ENCODE results near the gene PPP1R12B. TPM values are rescaled to one million over a fixed set of nuclear protein-coding genes. Genes with fewer than 3 reads are reported as not detected.
"Not testable (repeated sequence)": the region's sequence is repeated elsewhere in the genome, so short reads cannot be mapped to it uniquely, and the experiment has no call there.

The PPP1R12B gene
- total RNA-seq, 1 donor from 2014 or later = 71.7 TPM

- H3K4me3 ChIP-seq = no peak overlapping the region
- H3K27me3 ChIP-seq = no peaks in the 10 kb centered on the region
- H3K36me3 ChIP-seq = peaks cover 0 to 25% of the 10 kb centered on the region in 2 donors
- intact Hi-C loops (cut with DNase I) = no loop called here
- H3K27ac ChIP-seq = no peak overlapping the region
- no peak for TF ChIP-seq CTCF (IDR thresholded peaks at IDR 0.05)
- no peak for TF ChIP-seq POLR2AphosphoS5 (IDR thresholded peaks at IDR 0.05; ENCODE audit: insufficient read depth in 1 of 2, low read depth in 1 of 2)
- no peak for TF ChIP-seq POLR2A (IDR thresholded peaks at IDR 0.05)
- H3K4me1 ChIP-seq = no peaks in the 10 kb centered on the region
- no peaks in the 10 kb centered on the region for H3K9me3 ChIP-seq
- DNase-seq (ENCODE audit: extremely low spot score in 2 of 2) = no peak
Observed at GRCh38 chr1:202433155-202434043, 84.9 kb downstream of the PPP1R12B start.

- intact Hi-C loops (cut with DNase I) = no loop called here
- Histone ChIP-seq H3K36me3 (peaks cover 0 to 32% of the 10 kb centered on the region in 2 donors), H3K27me3 (no peaks in the 10 kb centered on the region), H3K4me3 (no peak overlapping the region), H3K4me1 (no peaks in the 10 kb centered on the region), H3K27ac (no peak overlapping the region), H3K9me3 (no peaks in the 10 kb centered on the region)
- no peak for DNase-seq (ENCODE audit: extremely low spot score in 2 of 2)
- no peak for TF ChIP-seq POLR2A (IDR thresholded peaks at IDR 0.05)
- TF ChIP-seq CTCF (IDR thresholded peaks at IDR 0.05) = no peak
- TF ChIP-seq POLR2AphosphoS5 (IDR thresholded peaks at IDR 0.05; ENCODE audit: insufficient read depth in 1 of 2, low read depth in 1 of 2) = no peak
Observed at GRCh38 chr1:202434059-202434458, 85.6 kb downstream of the PPP1R12B start.

- peaks cover 0 to 31% of the 10 kb centered on the region in 2 donors for H3K36me3 ChIP-seq
- DNase-seq (ENCODE audit: extremely low spot score in 2 of 2) = no peak
- no peaks in the 10 kb centered on the region for H3K9me3 ChIP-seq
- H3K27ac ChIP-seq = no peak overlapping the region
- no peaks in the 10 kb centered on the region for H3K27me3 ChIP-seq
- H3K4me3 ChIP-seq = no peak overlapping the region
- TF ChIP-seq CTCF (IDR thresholded peaks at IDR 0.05) (no peak), POLR2AphosphoS5 (IDR thresholded peaks at IDR 0.05; ENCODE audit: insufficient read depth in 1 of 2, low read depth in 1 of 2) (no peak), POLR2A (IDR thresholded peaks at IDR 0.05) (no peak)
- H3K4me1 ChIP-seq = no peaks in the 10 kb centered on the region
- intact Hi-C loops (cut with DNase I) = no loop called here
Observed at GRCh38 chr1:202438393-202439174, 90.1 kb downstream of the PPP1R12B start.

- Histone ChIP-seq H3K36me3 (peaks cover 0 to 31% of the 10 kb centered on the region in 2 donors), H3K4me1 (no peaks in the 10 kb centered on the region), H3K27ac (no peak overlapping the region), H3K4me3 (no peak overlapping the region), H3K27me3 (no peaks in the 10 kb centered on the region), H3K9me3 (no peaks in the 10 kb centered on the region)
- no peak for DNase-seq (ENCODE audit: extremely low spot score in 2 of 2)
- TF ChIP-seq POLR2A (IDR thresholded peaks at IDR 0.05) (no peak), CTCF (IDR thresholded peaks at IDR 0.05) (no peak), POLR2AphosphoS5 (IDR thresholded peaks at IDR 0.05; ENCODE audit: insufficient read depth in 1 of 2, low read depth in 1 of 2) (no peak)
- intact Hi-C loops (cut with DNase I) = no loop called here
Observed at GRCh38 chr1:202439308-202439707, 90.8 kb downstream of the PPP1R12B start.

GRCh38 chr1:202448140-202448539 is 99.6 kb downstream of the PPP1R12B start:
- H3K27ac ChIP-seq; H3K4me3 ChIP-seq; intact Hi-C loops (cut with DNase I); H3K9me3 ChIP-seq; H3K27me3 ChIP-seq; H3K4me1 ChIP-seq; DNase-seq (ENCODE audit: extremely low spot score in 2 of 2): not testable (repeated sequence)
- peaks cover 0 to 11% of the 10 kb centered on the region in 2 donors for H3K36me3 ChIP-seq

- H3K9me3 ChIP-seq; intact Hi-C loops (cut with DNase I); H3K4me1 ChIP-seq; H3K27ac ChIP-seq; H3K27me3 ChIP-seq; DNase-seq (ENCODE audit: extremely low spot score in 2 of 2); H3K4me3 ChIP-seq: not testable (repeated sequence)
- peaks cover 0 to 11% of the 10 kb centered on the region in 2 donors for H3K36me3 ChIP-seq
Observed at GRCh38 chr1:202451641-202452040, 103.1 kb downstream of the PPP1R12B start.
